GM12878 (cell line): Measurements from ENCODE around the gene DCC. TPM values are rescaled to one million over a fixed set of nuclear protein-coding genes. Genes with fewer than 3 reads are reported as not detected.

Experiments
- ATAC-seq: fragments of 200-7000 bp; cut with Tn5 transposase; 3 replicates; pipeline ENCODE4 v1.9.1; 2020; ENCODE audit warnings: mild to moderate bottlenecking, moderate library complexity
- BruUV-seq: library from RNA; stranded (reverse); fragments of 400-500 nt; replicated peaks from 2 replicates; lab custom pipeline; 2021; lab: Mats Ljungman, UMichigan
- CTCF ChIA-PET: fragments of 300-600 bp; sonication (Branson Sonifier 250); formaldehyde crosslinking; extraction: SDS; loops from one replicate; lab custom pipeline; 2021; ENCODE audit warnings: inconsistent platforms; lab: Yijun Ruan, JAX
- POLR2A ChIA-PET: fragments of 350-600 bp; formaldehyde crosslinking; extraction: SDS; loops from one replicate; lab custom pipeline; 2021; ENCODE audit warnings: inconsistent platforms; lab: Charles Lee
- RAD21 ChIA-PET: fragments of 300-600 bp; sonication (Branson Sonifier 250); formaldehyde crosslinking; loops from one replicate; lab custom pipeline; 2023; ENCODE audit warnings: antibody characterized with exemption; ENCODE audit not compliant: unreplicated experiment; lab: Charles Lee
- SMC1A ChIA-PET: fragments of 300-600 bp; sonication (Branson Sonifier 250); formaldehyde crosslinking; loops from one replicate; lab custom pipeline; 2023; ENCODE audit not compliant: unreplicated experiment, uncharacterized antibody; lab: Charles Lee
- DNase-seq: peaks from one replicate; pipeline ENCODE4 v3.0.0-alpha.2; 2011; ENCODE audit warnings: low read depth, low spot score
- FAIRE-seq: peaks from 3 replicates; lab custom pipeline; 2011; peaks lifted over from hg19 to GRCh38; lab: Jason Lieb, UNC
- H2AFZ ChIP-seq: 2 replicates; pipeline ENCODE4 v1.6.0; 2011; ENCODE audit warnings: low read depth, low read length, control low read depth; ENCODE audit not compliant: control insufficient read depth
- H3K27ac ChIP-seq: 2 replicates; pipeline ENCODE4 v1.5.1; 2011; ENCODE audit warnings: control low read depth; ENCODE audit not compliant: control insufficient read depth, insufficient read depth
- H3K27me3 ChIP-seq, 2 experiments: replicated peaks in 1 of 2; 2 replicates each; pipeline versions ENCODE4 v1.6.0 to v1.6.1; 2011; ENCODE audit warnings: low read length in 1 of 2; ENCODE audit not compliant: control insufficient read depth in 2 of 2, insufficient read depth in 2 of 2
- H3K36me3 ChIP-seq, 2 experiments: 2 replicates each; pipeline ENCODE4 v1.5.1; 2011; ENCODE audit warnings: low read length in 1 of 2; ENCODE audit not compliant: control insufficient read depth in 2 of 2, insufficient read depth in 2 of 2
- H3K4me1 ChIP-seq: 2 replicates; pipeline ENCODE4 v1.6.1; 2011; ENCODE audit warnings: mild to moderate bottlenecking, low read length, moderate library complexity, mixed read lengths; ENCODE audit not compliant: control insufficient read depth, insufficient read depth
- H3K4me2 ChIP-seq: 2 replicates; pipeline ENCODE4 v1.6.0; 2011; ENCODE audit warnings: control low read depth; ENCODE audit not compliant: control insufficient read depth, insufficient read depth
- H3K4me3 ChIP-seq: fragments of 200-600 bp; sonication (generic); 2 replicates; pipeline ENCODE4 v1.5.1; 2016
- H3K79me2 ChIP-seq: 2 replicates; pipeline ENCODE4 v1.6.0; 2011; ENCODE audit warnings: low read length; ENCODE audit not compliant: control insufficient read depth, insufficient read depth
- H3K9ac ChIP-seq: 2 replicates; pipeline ENCODE4 v1.8.0; 2011; ENCODE audit warnings: low read length, control low read depth, mixed read lengths; ENCODE audit not compliant: control insufficient read depth, insufficient read depth
- H3K9me3 ChIP-seq: replicated peaks from 3 replicates; pipeline ENCODE4 v1.5.1; 2011; ENCODE audit warnings: mild to moderate bottlenecking, low read length; ENCODE audit not compliant: control insufficient read depth, insufficient read depth
- H4K20me1 ChIP-seq: 2 replicates; pipeline ENCODE4 v1.6.0; 2011; ENCODE audit not compliant: control insufficient read depth, insufficient read depth
- BCL11A ChIP-seq: IDR thresholded peaks from 2 replicates; pipeline ENCODE4 v1.6.1; 2011; ENCODE audit warnings: low read depth, low read length
- NFYB ChIP-seq: IDR thresholded peaks from 2 replicates; pipeline ENCODE4 v1.6.1; 2011; ENCODE audit warnings: low read depth, mild to moderate bottlenecking, low read length, improper control_type of control experiment, moderate library complexity; ENCODE audit not compliant: insufficient read depth
- POU2F2 ChIP-seq: IDR thresholded peaks from 3 replicates; pipeline ENCODE4 v1.6.1; 2011; ENCODE audit warnings: low read depth, mild to moderate bottlenecking, low read length, borderline replicate concordance
- SMAD1 ChIP-seq: fragments of 450-650 bp; IDR thresholded peaks from 2 replicates; pipeline ENCODE4 v1.6.1; 2018; ENCODE audit warnings: mild to moderate bottlenecking, low read depth; ENCODE audit not compliant: partially characterized antibody
- SMAD5 ChIP-seq: IDR thresholded peaks from 2 replicates; pipeline ENCODE4 v1.6.1; 2016; ENCODE audit warnings: antibody characterized with exemption, low read depth
- WGBS: methylation state at CpG from one replicate; pipeline ENCODE4 v1.1.6; 2016; ENCODE audit warnings: low lambda C conversion rate; ENCODE audit not compliant: insufficient replicate concordance, insufficient coverage; ENCODE audit errors: missing lambda C conversion rate; 5-methylcytosine and 5-hydroxymethylcytosine counted together
- in situ Hi-C: fragments of 300-500 bp; cut with MboI; formaldehyde crosslinking; loops from 9 replicates; pipeline ENCODE4 v1.14.3; 2018; ENCODE audit warnings: mixed read lengths
- intact Hi-C: fragments of 100-400 bp; cut with micrococcal nuclease; formaldehyde crosslinking; loops from one replicate; pipeline ENCODE4 v1.14.2; 2022; ENCODE audit not compliant: unreplicated experiment
- polyA plus RNA-seq, 11 experiments: library from polyadenylated mRNA; depleted of rRNA in 4 of 11; unstranded in 6 of 11; stranded (reverse) in 5 of 11; fragments of >200 nt; fragmentation: Nextera tagmentation in 4 of 11; fragmentation: Illumina TruSeq in 1 of 11; extraction: Ambion mirVana in 4 of 11; extraction: Trizol in 1 of 11; gene quantifications; 1 replicate in 1 of 11; 2 replicates in 10 of 11; pipeline versions ENCODE4 v1.2.1 to v1.2.3, GENCODE V29; 2011 to 2016; ENCODE audit warnings: inconsistent platforms in 2 of 11, missing spikeins in 2 of 11, low read depth in 1 of 11
- total RNA-seq, 4 experiments: library from RNA; depleted of rRNA in 3 of 4; stranded (reverse); fragments of >200 nt in 3 of 4; fragmentation: Illumina TruSeq in 1 of 4; extraction: Trizol in 1 of 4; gene quantifications; 2 replicates each; pipeline versions ENCODE4 v1.2.1 to v1.2.3, GENCODE V29; 2013 to 2021
- TF ChIP-seq, protein P1 (sequence below), 3 experiments: IDR thresholded peaks in 2 of 3; conservative IDR thresholded peaks in 1 of 3; 2 replicates each; pipeline ENCODE4 v1.5.1; 2011; ENCODE audit warnings: low read depth in 3 of 3, low read length in 3 of 3, mild to moderate bottlenecking in 3 of 3, control low read depth in 2 of 3, moderate library complexity in 2 of 3, inconsistent platforms in 1 of 3, mixed read lengths in 1 of 3; ENCODE audit not compliant: control insufficient read depth in 2 of 3, insufficient read depth in 1 of 3; ENCODE audit errors: extremely low read depth in 1 of 3

The DCC gene
- total and polyA plus RNA-seq, 10 of the 15 experiments (the other 5 are each of a cell fraction or from before 2014, with no cell fraction given) = 0.01 TPM; not detected in 9

GRCh38 chr18:53387581-53387980 is 1047.6 kb downstream of the DCC start (continued):
- TF ChIP-seq, protein P1, sequence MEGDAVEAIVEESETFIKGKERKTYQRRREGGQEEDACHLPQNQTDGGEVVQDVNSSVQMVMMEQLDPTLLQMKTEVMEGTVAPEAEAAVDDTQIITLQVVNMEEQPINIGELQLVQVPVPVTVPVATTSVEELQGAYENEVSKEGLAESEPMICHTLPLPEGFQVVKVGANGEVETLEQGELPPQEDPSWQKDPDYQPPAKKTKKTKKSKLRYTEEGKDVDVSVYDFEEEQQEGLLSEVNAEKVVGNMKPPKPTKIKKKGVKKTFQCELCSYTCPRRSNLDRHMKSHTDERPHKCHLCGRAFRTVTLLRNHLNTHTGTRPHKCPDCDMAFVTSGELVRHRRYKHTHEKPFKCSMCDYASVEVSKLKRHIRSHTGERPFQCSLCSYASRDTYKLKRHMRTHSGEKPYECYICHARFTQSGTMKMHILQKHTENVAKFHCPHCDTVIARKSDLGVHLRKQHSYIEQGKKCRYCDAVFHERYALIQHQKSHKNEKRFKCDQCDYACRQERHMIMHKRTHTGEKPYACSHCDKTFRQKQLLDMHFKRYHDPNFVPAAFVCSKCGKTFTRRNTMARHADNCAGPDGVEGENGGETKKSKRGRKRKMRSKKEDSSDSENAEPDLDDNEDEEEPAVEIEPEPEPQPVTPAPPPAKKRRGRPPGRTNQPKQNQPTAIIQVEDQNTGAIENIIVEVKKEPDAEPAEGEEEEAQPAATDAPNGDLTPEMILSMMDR (IDR thresholded peaks at IDR 0.05 in 2 of 3, conservative IDR thresholded peaks at IDR 0.05 in 1 of 3; ENCODE audit: control insufficient read depth in 2 of 3, extremely low read depth in 1 of 3, insufficient read depth in 1 of 3, low read depth in 3 of 3, low read length in 3 of 3) = no peak

GRCh38 chr18:53402670-53403069 is 1062.7 kb downstream of the DCC start:
- no peak for DNase-seq
- no TSS peak for BruUV-seq
- RAD21 ChIA-PET = no interaction called here
- H3K27me3 ChIP-seq = no peaks in the 10 kb centered on the region
- in situ Hi-C loops (no loop called here), intact Hi-C loops (no loop called here)
- no peak overlapping the region for H3K9ac ChIP-seq
- CTCF ChIA-PET = no interaction called here
- no peaks in the 10 kb centered on the region for H3K4me1 ChIP-seq
- no peak for FAIRE-seq
- H3K79me2 ChIP-seq = no peaks in the 10 kb centered on the region
- no peaks in the 10 kb centered on the region for H3K9me3 ChIP-seq
- no peak overlapping the region for H3K4me2 ChIP-seq
- no peak overlapping the region for H2AFZ ChIP-seq
- ATAC-seq = no peak
- SMC1A ChIA-PET = no interaction called here
- H3K27ac ChIP-seq = no peak overlapping the region
- POLR2A ChIA-PET = interaction anchor here (0.7 kb wide), 1 partner anchor 529 kb away, joined by 3 read pairs; no protein-coding TSS in a partner anchor
- H3K4me3 ChIP-seq = no peak overlapping the region
- H3K36me3 ChIP-seq = no peaks in the 10 kb centered on the region
- H4K20me1 ChIP-seq = no peaks in the 10 kb centered on the region
- no peak for TF ChIP-seq SMAD1
- TF ChIP-seq BCL11A = no peak
- TF ChIP-seq NFYB = no peak
- no peak for TF ChIP-seq POU2F2
- no peak for TF ChIP-seq SMAD5
- WGBS = 0% methylated on average over 3 of the region's 3 CpGs
